ENCODE measurements around the gene IL1RAPL1. TPM values are rescaled to one million over a fixed set of nuclear protein-coding genes. Genes with fewer than 3 reads are reported as not detected.

IL1RAPL1 gene
- total and polyA plus RNA-seq, 2 donors (not counting 3 experiments of a cell fraction or from before 2014, with no cell fraction given): 0.79 to 1.3 TPM

DNA sequence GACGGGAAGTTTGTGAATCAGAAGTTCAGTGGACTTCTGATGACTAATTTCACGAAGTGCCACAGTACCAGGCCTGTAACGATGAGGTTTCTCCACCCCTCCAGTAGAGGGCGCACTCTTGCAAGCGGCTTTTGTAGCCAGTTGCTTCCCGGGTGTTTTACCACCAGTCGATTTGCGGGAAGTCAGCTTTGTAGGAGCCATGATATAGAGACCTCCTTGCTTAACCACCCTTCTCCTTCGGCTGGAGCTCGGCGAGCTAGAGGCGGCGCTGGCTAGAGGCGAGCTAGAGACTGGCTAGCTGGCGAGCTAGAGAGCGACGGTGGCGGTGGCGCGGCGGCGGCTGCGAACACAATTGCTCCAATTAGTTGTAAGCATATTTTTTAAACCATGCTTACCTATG lies 72.0 kb downstream of the IL1RAPL1 start:
- ChIA-PET CTCF (no interaction called here), POLR2A (no interaction called here)
- Histone ChIP-seq H3K4me1 (ENCODE audit: control insufficient read depth, extremely low read depth, insufficient read depth, low read length) (no peaks in the 10 kb centered on the region), H4K20me1 (replicated peaks; ENCODE audit: control insufficient read depth, extremely low read depth, insufficient read depth, low read length) (no peaks in the 10 kb centered on the region), H3K27ac (ENCODE audit: insufficient read depth, low read depth, low read length) (no peak overlapping the region), H3K9ac (replicated peaks; ENCODE audit: extremely low read depth, insufficient read depth, low read length) (no peak overlapping the region), H3K9me3 (replicated peaks; ENCODE audit: control insufficient read depth, insufficient read depth, low read length) (no peaks in the 10 kb centered on the region), H2AFZ (ENCODE audit: low read depth, low read length) (no peak overlapping the region), H3K9me1 (replicated peaks; ENCODE audit: control insufficient read depth, extremely low read depth, insufficient read depth, low read length) (no peaks in the 10 kb centered on the region), H3K79me2 (ENCODE audit: control insufficient read depth, insufficient read depth, low read length) (no peaks in the 10 kb centered on the region), H3K4me3 (replicated peaks in 1 of 3; ENCODE audit: insufficient read depth in 1 of 3, low read depth in 1 of 3, low read length in 3 of 3) (no peak overlapping the region), H3K4me2 (ENCODE audit: insufficient read depth, low read length) (no peak overlapping the region), H3K36me3 (ENCODE audit: control insufficient read depth in 2 of 2, extremely low read depth in 1 of 2, insufficient read depth in 2 of 2, low read length in 2 of 2) (no peaks in the 10 kb centered on the region), H3K27me3 (ENCODE audit: control insufficient read depth in 2 of 2, insufficient read depth in 2 of 2, low read length in 2 of 2) (no peaks in the 10 kb centered on the region)
- TF ChIP-seq EZH2 (IDR thresholded peaks at IDR 0.05; ENCODE audit: borderline replicate concordance, low read depth, low read length, severe bottlenecking) (no peak), CTCF (IDR thresholded peaks at IDR 0.05; ENCODE audit: extremely low read depth in 1 of 2, insufficient read depth in 1 of 2, low read depth in 1 of 2, low read length in 2 of 2) (peak; percentile 7 to 21), FOS (IDR thresholded peaks at IDR 0.05; ENCODE audit: borderline replicate concordance, insufficient read depth, low read length) (no peak), POLR2A (IDR thresholded peaks at IDR 0.05; ENCODE audit: low read depth, low read length) (no peak)
- dilution Hi-C loops (cut with MboI; ENCODE audit: extremely low pct_ligation_motif_present, low sequenced_read_pairs) (no loop called here), intact Hi-C loops (cut with micrococcal nuclease) (no loop called here)
- FAIRE-seq (no peak), DNase-seq (ENCODE audit: low read depth, low spot score) (no peak)
- BruUV-seq (replicated peaks): no TSS peak

GRCh38 chrX:28665778-28666177 lies 78.5 kb downstream of the IL1RAPL1 start:
- FAIRE-seq: no peak
- Histone ChIP-seq H3K27me3 (ENCODE audit: control insufficient read depth in 2 of 2, insufficient read depth in 2 of 2, low read length in 2 of 2) (no peaks in the 10 kb centered on the region), H3K27ac (ENCODE audit: insufficient read depth, low read depth, low read length) (no peak overlapping the region), H2AFZ (ENCODE audit: low read depth, low read length) (no peak overlapping the region), H3K79me2 (ENCODE audit: control insufficient read depth, insufficient read depth, low read length) (no peaks in the 10 kb centered on the region), H3K36me3 (ENCODE audit: control insufficient read depth in 2 of 2, extremely low read depth in 1 of 2, insufficient read depth in 2 of 2, low read length in 2 of 2) (no peaks in the 10 kb centered on the region), H3K4me3 (replicated peaks in 1 of 3; ENCODE audit: insufficient read depth in 1 of 3, low read depth in 1 of 3, low read length in 3 of 3) (no peak overlapping the region), H3K4me1 (ENCODE audit: control insufficient read depth, extremely low read depth, insufficient read depth, low read length) (no peaks in the 10 kb centered on the region), H4K20me1 (replicated peaks; ENCODE audit: control insufficient read depth, extremely low read depth, insufficient read depth, low read length) (no peaks in the 10 kb centered on the region), H3K4me2 (ENCODE audit: insufficient read depth, low read length) (no peak overlapping the region), H3K9me3 (replicated peaks; ENCODE audit: control insufficient read depth, insufficient read depth, low read length) (no peaks in the 10 kb centered on the region), H3K9ac (replicated peaks; ENCODE audit: extremely low read depth, insufficient read depth, low read length) (no peak overlapping the region), H3K9me1 (replicated peaks; ENCODE audit: control insufficient read depth, extremely low read depth, insufficient read depth, low read length) (no peaks in the 10 kb centered on the region)
- DNase-seq (ENCODE audit: low read depth, low spot score): no peak
- TF ChIP-seq GATA2 (IDR thresholded peaks at IDR 0.05; ENCODE audit: insufficient read depth, insufficient read length, low read depth, low read length): no peak
- no peak for TF ChIP-seq MYC (IDR thresholded peaks at IDR 0.05; ENCODE audit: low read depth, low read length)
- no peak for TF ChIP-seq FOS (IDR thresholded peaks at IDR 0.05; ENCODE audit: borderline replicate concordance, insufficient read depth, low read length)
- no peak for TF ChIP-seq CTCF (IDR thresholded peaks at IDR 0.05; ENCODE audit: extremely low read depth in 1 of 2, insufficient read depth in 1 of 2, low read depth in 1 of 2, low read length in 2 of 2)
- TF ChIP-seq POLR2A (IDR thresholded peaks at IDR 0.05; ENCODE audit: low read depth, low read length): no peak
- TF ChIP-seq, protein P1, sequence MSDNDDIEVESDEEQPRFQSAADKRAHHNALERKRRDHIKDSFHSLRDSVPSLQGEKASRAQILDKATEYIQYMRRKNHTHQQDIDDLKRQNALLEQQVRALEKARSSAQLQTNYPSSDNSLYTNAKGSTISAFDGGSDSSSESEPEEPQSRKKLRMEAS (IDR thresholded peaks at IDR 0.05; ENCODE audit: insufficient read depth, insufficient read length): no peak
- ChIA-PET POLR2A (no interaction called here), CTCF (no interaction called here)
- intact Hi-C loops (cut with micrococcal nuclease) (no loop called here), dilution Hi-C loops (cut with MboI; ENCODE audit: extremely low pct_ligation_motif_present, low sequenced_read_pairs) (no loop called here)
- no TSS peak for BruUV-seq (replicated peaks)

All from endothelial cell of umbilical vein (primary cell).